CD4-positive, CD25-positive, alpha-beta regulatory T cell (primary cell): ENCODE data around the gene COL5A1. TPM values are rescaled to one million over a fixed set of nuclear protein-coding genes. Genes with fewer than 3 reads are reported as not detected.

Source experiments
- ATAC-seq, 2 donors: fragments of 150-1000 bp; cut with Tn5 transposase; one replicate each; pipeline ENCODE4 v1.10.0; 2021; ENCODE audit warnings: low read depth in 2 of 2, moderate number of reproducible peaks in 2 of 2, moderate library complexity in 1 of 2
- DNase-seq, 3 donors: peaks; one replicate each; pipeline versions ENCODE4 v3.0.0 to v3.0.0-alpha.2; 2012 to 2022; ENCODE audit warnings: mixed read lengths in 1 of 3
- H3K27ac ChIP-seq: one replicate; pipeline ENCODE4 v1.7.0; 2013; ENCODE audit warnings: mild to moderate bottlenecking, low read length; ENCODE audit not compliant: insufficient read depth, poor library complexity, severe bottlenecking
- H3K27me3 ChIP-seq: one replicate; pipeline ENCODE4 v1.7.0; 2013; ENCODE audit warnings: low read length; ENCODE audit not compliant: control insufficient read depth, insufficient read depth
- H3K36me3 ChIP-seq: one replicate; pipeline ENCODE4 v1.7.0; 2013; ENCODE audit warnings: mild to moderate bottlenecking, low read length, moderate library complexity; ENCODE audit not compliant: control insufficient read depth, insufficient read depth
- H3K4me1 ChIP-seq: 2 replicates; pipeline ENCODE4 v1.7.0; 2013; ENCODE audit warnings: mild to moderate bottlenecking, low read length; ENCODE audit not compliant: insufficient read depth, control insufficient read depth, poor library complexity, severe bottlenecking
- H3K4me3 ChIP-seq: one replicate; pipeline ENCODE4 v1.7.0; 2013; ENCODE audit warnings: low read depth, mild to moderate bottlenecking, low read length, moderate library complexity
- H3K9me3 ChIP-seq, 2 experiments: 1 replicate in 1 of 2; 2 replicates in 1 of 2; pipeline ENCODE4 v1.7.0; 2013; ENCODE audit warnings: low read length in 2 of 2, mild to moderate bottlenecking in 1 of 2, moderate library complexity in 1 of 2; ENCODE audit not compliant: control insufficient read depth in 2 of 2
- H3K27ac Mint-ChIP-seq, 3 donors: one replicate each; pipeline ENCODE4 v1.8.0; 2020 to 2022; ENCODE audit warnings: mild to moderate bottlenecking in 3 of 3, mixed read lengths in 3 of 3, moderate library complexity in 2 of 3
- H3K27me3 Mint-ChIP-seq: one replicate; pipeline ENCODE4 v1.8.0; 2022; ENCODE audit warnings: mild to moderate bottlenecking, mixed read lengths
- H3K36me3 Mint-ChIP-seq: one replicate; pipeline ENCODE4 v1.8.0; 2020; ENCODE audit warnings: mixed read lengths
- H3K4me1 Mint-ChIP-seq, 4 donors: one replicate each; pipeline ENCODE4 v1.8.0; 2020 to 2022; ENCODE audit warnings: mixed read lengths in 4 of 4, mild to moderate bottlenecking in 1 of 4
- H3K4me3 Mint-ChIP-seq, 4 donors: one replicate each; pipeline ENCODE4 v1.8.0; 2020 to 2022; ENCODE audit warnings: mild to moderate bottlenecking in 4 of 4, mixed read lengths in 4 of 4, moderate library complexity in 3 of 4
- H3K9me3 Mint-ChIP-seq, 7 donors: one replicate each; pipeline ENCODE4 v1.8.0; 2020 to 2022; ENCODE audit warnings: mixed read lengths in 7 of 7, mild to moderate bottlenecking in 3 of 7, moderate library complexity in 2 of 7
- polyA plus RNA-seq, 4 donors: library from polyadenylated mRNA; unstranded; fragments of 300-500 nt; fragmentation: Illumina TruSeq; gene quantifications; one replicate each; pipeline ENCODE4 v1.2.3, GENCODE V29; 2021
- total RNA-seq: library from RNA; stranded (reverse); gene quantifications from one replicate; pipeline ENCODE4 v1.2.3, GENCODE V29; 2022

The COL5A1 gene
- total and polyA plus RNA-seq, 5 donors from 2014 or later = 0.02 to 1.7 (median 0.10) TPM; not detected in 2

DNA sequence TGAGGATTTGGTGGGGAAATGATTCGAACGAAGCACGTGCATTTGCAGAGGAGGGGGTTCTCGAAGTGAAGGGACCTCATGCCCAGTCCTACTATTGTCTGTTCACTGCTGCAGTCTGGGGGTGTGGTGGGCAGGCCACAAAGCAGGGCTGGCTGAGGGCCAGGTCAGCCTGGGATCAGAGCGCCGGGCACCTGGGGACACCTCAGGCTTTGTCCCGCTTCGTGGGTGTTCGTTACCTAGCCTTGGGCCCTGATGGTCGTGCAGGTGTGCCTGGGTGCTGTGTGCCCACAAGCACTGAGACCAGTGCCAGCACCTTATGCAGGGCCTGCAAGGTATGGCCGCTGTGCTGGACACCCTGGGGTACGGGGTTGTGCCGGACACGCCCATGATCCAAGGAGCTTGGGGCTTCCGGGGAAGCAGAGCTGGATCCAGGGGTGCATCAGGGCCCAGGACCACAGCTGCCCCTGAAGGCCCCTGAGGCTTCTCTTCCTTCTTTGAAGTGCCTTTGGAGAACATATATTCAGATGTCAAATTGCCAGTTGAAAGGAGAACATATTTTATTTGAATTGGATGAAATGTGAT is 80.6 kb downstream of the COL5A1 start:
- peaks cover 0 to 5% (median 3%) of the 10 kb centered on the region in 4 donors for H3K4me1 Mint-ChIP-seq
- no peak overlapping the region for H3K4me3 Mint-ChIP-seq
- DNase-seq (no peak), ATAC-seq (no peak)
- Histone ChIP-seq H3K4me3 (no peak overlapping the region), H3K27me3 (no peaks in the 10 kb centered on the region), H3K4me1 (no peaks in the 10 kb centered on the region), H3K9me3 (no peaks in the 10 kb centered on the region), H3K27ac (no peak overlapping the region), H3K36me3 (no peaks in the 10 kb centered on the region)
- peaks cover 6% of the 10 kb centered on the region for H3K27me3 Mint-ChIP-seq
- H3K36me3 Mint-ChIP-seq = no peaks in the 10 kb centered on the region
- H3K27ac Mint-ChIP-seq = no peak overlapping the region
- H3K9me3 Mint-ChIP-seq = no peaks in the 10 kb centered on the region

DNA sequence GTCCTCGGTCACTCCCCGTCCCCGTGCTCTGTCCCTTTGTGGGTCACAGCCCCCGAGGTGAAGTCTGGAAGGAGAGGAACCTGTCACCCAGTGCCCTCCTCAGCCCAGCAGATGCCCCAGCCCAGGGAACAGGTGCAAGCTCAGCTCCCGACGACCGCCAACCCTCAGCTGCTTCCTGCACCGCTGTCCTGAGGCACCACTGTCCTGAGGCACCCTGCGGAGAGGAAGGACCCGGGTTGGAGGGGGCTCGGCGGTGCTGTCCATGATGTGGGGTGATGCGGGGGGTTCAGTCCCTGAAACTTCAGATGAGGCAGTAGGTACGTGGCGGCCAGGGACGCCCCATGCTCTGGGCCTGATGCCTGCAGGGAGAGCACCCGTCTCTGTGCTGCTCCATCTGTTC is 81.4 kb downstream of the COL5A1 start:
- no peak overlapping the region for H3K27ac ChIP-seq
- H3K9me3 ChIP-seq = no peaks in the 10 kb centered on the region
- Mint-ChIP-seq H3K27me3 (peaks cover 6% of the 10 kb centered on the region), H3K4me3 (no peak overlapping the region), H3K36me3 (no peaks in the 10 kb centered on the region), H3K4me1 (peaks cover 0 to 5% (median 3%) of the 10 kb centered on the region in 4 donors), H3K27ac (no peak overlapping the region), H3K9me3 (no peaks in the 10 kb centered on the region)
- H3K4me1 ChIP-seq = no peaks in the 10 kb centered on the region
- no peak overlapping the region for H3K4me3 ChIP-seq
- no peak for ATAC-seq
- no peaks in the 10 kb centered on the region for H3K27me3 ChIP-seq
- no peak for DNase-seq
- H3K36me3 ChIP-seq = no peaks in the 10 kb centered on the region

DNA sequence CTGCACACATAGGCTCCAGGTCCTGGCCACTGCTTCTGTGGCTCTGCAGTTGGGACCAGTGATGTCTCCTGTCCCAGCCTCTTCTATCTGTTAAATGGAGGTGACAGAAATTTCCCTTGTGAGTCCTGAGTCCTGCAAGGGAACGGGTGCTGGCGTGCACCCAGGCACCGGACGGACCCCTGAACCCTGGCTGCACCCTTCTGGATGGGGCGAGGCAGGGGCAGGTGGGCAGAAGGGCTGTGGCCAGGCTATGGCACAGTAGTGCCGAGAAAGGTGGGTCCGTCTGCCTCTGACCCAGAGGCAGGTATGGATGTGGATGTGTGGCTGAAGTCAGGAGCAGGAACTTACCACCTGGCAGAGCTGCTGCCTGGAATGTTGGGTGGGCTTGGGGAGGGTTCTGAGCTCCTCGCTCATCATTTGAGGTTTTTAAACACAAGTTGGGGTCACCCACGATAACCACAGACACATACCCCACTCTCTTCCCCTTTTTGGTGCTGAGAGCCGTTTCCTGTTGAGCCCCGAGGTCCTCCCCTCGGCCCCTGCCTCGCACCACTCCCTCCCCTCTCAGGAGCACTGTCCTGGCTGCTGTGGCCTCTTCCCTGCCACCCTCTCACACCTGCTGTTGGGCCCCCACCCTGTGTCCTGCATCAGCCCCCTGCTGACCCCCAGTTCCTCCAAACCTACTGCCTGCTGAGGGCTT is 82.0 kb downstream of the COL5A1 start:
- Mint-ChIP-seq H3K36me3 (no peaks in the 10 kb centered on the region), H3K4me1 (peaks cover 0 to 5% (median 3%) of the 10 kb centered on the region in 4 donors), H3K27ac (no peak overlapping the region), H3K27me3 (peaks cover 6% of the 10 kb centered on the region), H3K4me3 (no peak overlapping the region), H3K9me3 (peaks cover 0 to 2% (median 0%) of the 10 kb centered on the region in 7 donors)
- H3K9me3 ChIP-seq = no peaks in the 10 kb centered on the region
- no peaks in the 10 kb centered on the region for H3K4me1 ChIP-seq
- DNase-seq = no peak
- H3K27ac ChIP-seq = no peak overlapping the region
- ATAC-seq = no peak
- H3K27me3 ChIP-seq = no peaks in the 10 kb centered on the region
- no peak overlapping the region for H3K4me3 ChIP-seq
- no peaks in the 10 kb centered on the region for H3K36me3 ChIP-seq

DNA sequence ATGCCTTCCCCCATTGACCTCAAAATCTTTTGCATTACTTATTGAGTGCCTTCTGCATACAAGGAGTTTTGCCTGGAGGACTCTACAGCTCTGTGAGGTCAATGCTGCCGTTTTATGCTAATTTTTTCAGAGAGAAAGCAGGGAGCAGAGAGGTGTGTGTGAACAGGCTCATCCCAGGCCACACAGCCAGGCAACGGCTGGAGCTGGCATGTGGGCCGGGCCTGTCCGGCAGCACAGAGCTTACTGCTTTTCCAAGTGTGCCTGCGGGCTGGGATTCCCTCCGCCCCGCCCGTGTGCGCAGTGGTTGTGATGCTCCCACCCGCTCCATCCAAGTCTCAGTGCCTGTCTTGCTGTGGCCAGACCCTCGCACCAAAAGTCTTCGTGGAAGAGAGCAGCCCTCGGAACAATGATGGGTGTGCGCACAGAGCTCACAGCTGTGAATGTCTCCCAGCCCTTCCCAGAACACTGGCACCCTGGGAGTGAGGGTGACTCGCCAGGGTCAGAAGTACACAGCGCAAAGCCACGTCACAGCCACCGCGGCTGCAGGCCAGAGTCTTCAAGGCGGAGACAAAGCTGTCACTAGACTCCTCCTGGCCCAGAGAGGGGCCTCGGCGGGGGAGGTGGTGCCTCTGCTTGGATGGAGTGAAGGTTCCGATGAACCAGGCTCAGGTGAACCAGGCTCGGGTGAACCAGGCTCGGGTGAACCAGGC is 82.8 kb downstream of the COL5A1 start:
- H3K27me3 ChIP-seq = no peaks in the 10 kb centered on the region
- DNase-seq (no peak), ATAC-seq (no peak)
- H3K9me3 Mint-ChIP-seq = peaks cover 0 to 2% (median 0%) of the 10 kb centered on the region in 7 donors
- peaks cover 0 to 5% (median 3%) of the 10 kb centered on the region in 4 donors for H3K4me1 Mint-ChIP-seq
- H3K4me3 Mint-ChIP-seq = no peak overlapping the region
- no peaks in the 10 kb centered on the region for H3K36me3 ChIP-seq
- no peak overlapping the region for H3K4me3 ChIP-seq
- no peaks in the 10 kb centered on the region for H3K9me3 ChIP-seq
- peak overlapping the region in 1 of 3 donors; percentile 55 for H3K27ac Mint-ChIP-seq
- no peaks in the 10 kb centered on the region for H3K36me3 Mint-ChIP-seq
- no peaks in the 10 kb centered on the region for H3K4me1 ChIP-seq
- H3K27ac ChIP-seq = no peak overlapping the region
- peaks cover 6% of the 10 kb centered on the region for H3K27me3 Mint-ChIP-seq

DNA sequence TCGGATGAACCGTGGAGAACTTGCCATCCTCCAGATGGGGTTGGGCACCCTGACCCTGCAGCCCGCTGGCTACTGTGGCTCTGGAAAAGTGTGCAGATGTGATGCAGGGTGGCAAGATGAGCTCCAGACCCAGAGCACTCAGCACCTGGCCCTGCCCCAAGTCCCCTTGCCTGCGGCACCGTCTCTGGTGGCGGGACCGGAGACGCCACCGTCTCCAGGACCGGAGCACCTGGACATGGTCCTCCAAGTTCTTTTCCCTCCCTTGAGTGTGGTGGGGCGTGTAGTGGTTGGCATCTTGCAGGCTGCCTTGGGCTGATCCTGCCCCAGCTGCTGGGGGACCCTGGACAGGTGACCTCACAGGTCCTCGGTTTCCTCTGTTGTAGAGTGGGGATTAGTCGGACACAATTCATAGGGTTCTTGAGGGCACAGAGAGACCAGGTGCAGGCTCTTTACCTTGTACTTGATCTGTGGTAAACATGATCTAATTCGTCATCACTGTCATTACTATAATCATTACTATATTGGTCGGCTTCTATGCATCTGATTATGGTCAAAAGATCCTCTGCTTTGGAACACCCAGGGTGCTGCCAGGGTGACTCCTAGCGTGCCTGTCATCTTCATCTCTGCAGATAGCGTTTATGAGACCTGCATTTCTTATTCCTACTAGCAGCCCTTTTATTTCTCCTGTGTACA is 83.5 kb downstream of the COL5A1 start:
- Mint-ChIP-seq H3K27me3 (peaks cover 6% of the 10 kb centered on the region), H3K4me3 (no peak overlapping the region), H3K27ac (no peak overlapping the region), H3K4me1 (peaks cover 0 to 5% (median 3%) of the 10 kb centered on the region in 4 donors), H3K36me3 (no peaks in the 10 kb centered on the region), H3K9me3 (peaks cover 0 to 2% (median 0%) of the 10 kb centered on the region in 7 donors)
- Histone ChIP-seq H3K9me3 (no peaks in the 10 kb centered on the region), H3K4me3 (no peak overlapping the region), H3K4me1 (no peaks in the 10 kb centered on the region), H3K27ac (no peak overlapping the region), H3K36me3 (no peaks in the 10 kb centered on the region), H3K27me3 (no peaks in the 10 kb centered on the region)
- no peak for ATAC-seq
- no peak for DNase-seq

DNA sequence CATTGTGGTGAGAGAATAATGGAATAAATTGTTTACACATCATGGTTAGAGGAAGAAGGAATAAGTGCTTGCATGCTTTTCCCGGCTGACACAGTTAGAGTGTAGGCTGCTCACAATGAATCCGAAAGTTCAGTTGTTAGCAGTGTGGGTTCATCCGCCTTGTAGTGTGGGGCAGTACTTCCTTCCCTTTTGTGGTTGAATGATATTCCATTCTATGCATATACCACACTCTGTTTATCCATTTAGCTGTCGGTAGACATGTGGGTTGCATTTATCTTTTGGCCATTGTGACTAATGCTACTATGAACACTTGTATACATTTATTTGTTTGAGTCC is 84.0 kb downstream of the COL5A1 start:
- H3K36me3 ChIP-seq = no peaks in the 10 kb centered on the region
- H3K27me3 ChIP-seq = no peaks in the 10 kb centered on the region
- H3K27me3 Mint-ChIP-seq = peaks cover 6% of the 10 kb centered on the region
- no peak overlapping the region for H3K27ac ChIP-seq
- H3K9me3 ChIP-seq = no peaks in the 10 kb centered on the region
- ATAC-seq (no peak), DNase-seq (no peak)
- no peak overlapping the region for H3K4me3 ChIP-seq
- peaks cover 0 to 2% (median 0%) of the 10 kb centered on the region in 7 donors for H3K9me3 Mint-ChIP-seq
- H3K27ac Mint-ChIP-seq = no peak overlapping the region
- H3K4me1 ChIP-seq = no peaks in the 10 kb centered on the region
- peaks cover 0 to 5% (median 3%) of the 10 kb centered on the region in 4 donors for H3K4me1 Mint-ChIP-seq
- H3K4me3 Mint-ChIP-seq = no peak overlapping the region
- H3K36me3 Mint-ChIP-seq = no peaks in the 10 kb centered on the region

DNA sequence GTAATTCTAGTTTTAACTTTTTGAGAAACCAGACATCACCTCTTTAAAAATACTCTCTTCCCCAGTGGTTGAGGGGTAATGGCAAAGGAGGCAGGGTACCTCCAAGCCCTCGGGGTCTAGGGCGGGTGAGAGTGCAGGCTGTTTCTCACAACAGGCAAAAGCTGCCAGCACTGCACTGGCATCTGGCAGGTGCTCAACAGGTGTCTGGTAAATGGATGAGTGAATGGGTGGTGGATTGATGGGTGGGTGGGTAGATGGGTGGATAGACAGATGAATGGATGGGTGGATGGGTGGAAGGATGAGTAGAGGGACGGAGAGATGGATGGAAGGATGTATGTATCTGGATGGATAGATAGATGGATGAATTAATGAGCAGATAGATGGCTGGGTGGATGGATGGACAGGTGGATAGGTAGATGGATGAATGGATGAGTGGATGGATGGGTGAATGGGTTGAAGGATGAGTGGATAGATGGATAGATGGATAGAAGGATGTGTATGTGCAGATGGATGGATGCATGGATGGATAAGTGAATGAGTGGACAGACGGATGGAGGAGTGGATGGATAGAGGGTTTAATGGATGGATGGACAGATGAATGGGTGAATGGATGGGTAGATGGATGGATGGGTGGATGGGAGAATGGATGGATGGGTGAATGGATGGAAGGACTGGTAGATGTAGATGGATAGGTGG is 84.6 kb downstream of the COL5A1 start:
- Histone ChIP-seq H3K4me1 (no peaks in the 10 kb centered on the region), H3K27me3 (no peaks in the 10 kb centered on the region), H3K27ac (no peak overlapping the region), H3K4me3 (no peak overlapping the region), H3K9me3 (no peaks in the 10 kb centered on the region), H3K36me3 (no peaks in the 10 kb centered on the region)
- Mint-ChIP-seq H3K9me3 (peaks cover 0 to 2% (median 0%) of the 10 kb centered on the region in 7 donors), H3K4me3 (no peak overlapping the region), H3K27ac (no peak overlapping the region), H3K27me3 (peaks cover 6% of the 10 kb centered on the region), H3K4me1 (peaks cover 0 to 5% (median 3%) of the 10 kb centered on the region in 4 donors), H3K36me3 (no peaks in the 10 kb centered on the region)
- DNase-seq (no peak), ATAC-seq (no peak)
